Liver (tissue), 3 donors: ENCODE measurements around the gene TMEM178B.
A peak's percentile ranks its signal among the peaks of the same experiment; 100 is the strongest.

Source experiments
- CTCF ChIP-seq: fragments of 150-350 bp; IDR thresholded peaks from 2 replicates; pipeline ENCODE4 v1.5.1; 2017; ENCODE audit warnings: improper control_type of control experiment, low read depth, low read length; ENCODE audit not compliant: missing input control
- EGR1 ChIP-seq, 2 donors: IDR thresholded peaks; 2 replicates each; pipeline ENCODE4 v1.6.1; 2016 to 2018; ENCODE audit warnings: antibody characterized with exemption in 2 of 2, low read depth in 2 of 2
- FOXA2 ChIP-seq: IDR thresholded peaks from 2 replicates; pipeline ENCODE4 v1.6.1; 2016; ENCODE audit warnings: antibody characterized with exemption
- MAX ChIP-seq: IDR thresholded peaks from 2 replicates; pipeline ENCODE4 v1.6.1; 2016; ENCODE audit warnings: antibody characterized with exemption
- REST ChIP-seq: IDR thresholded peaks from 2 replicates; pipeline ENCODE4 v1.6.1; 2016; ENCODE audit warnings: antibody characterized with exemption, mild to moderate bottlenecking
- RXRA ChIP-seq, 2 donors: IDR thresholded peaks; 2 replicates each; pipeline ENCODE4 v1.6.1; 2017 to 2018; ENCODE audit warnings: antibody characterized with exemption in 2 of 2, mild to moderate bottlenecking in 1 of 2
- SP1 ChIP-seq: IDR thresholded peaks from 2 replicates; pipeline ENCODE4 v1.6.1; 2018; ENCODE audit warnings: antibody characterized with exemption, mild to moderate bottlenecking
- TAF1 ChIP-seq: conservative IDR thresholded peaks from 2 replicates; pipeline ENCODE4 v1.6.1; 2016; ENCODE audit warnings: antibody characterized with exemption, mild to moderate bottlenecking
- YY1 ChIP-seq: IDR thresholded peaks from 2 replicates; pipeline ENCODE4 v1.6.1; 2016; ENCODE audit warnings: antibody characterized with exemption, mild to moderate bottlenecking
- ZBTB33 ChIP-seq: IDR thresholded peaks from 2 replicates; pipeline ENCODE4 v1.6.1; 2016; ENCODE audit warnings: antibody characterized with exemption
- donor health status: healthy.
- donor health status: healthy.

GRCh38 chr7:141461924-141462323, 388.1 kb downstream of the TMEM178B start:
- TF ChIP-seq REST = peak; percentile 30
- no peak for TF ChIP-seq CTCF
- TF ChIP-seq YY1 = peak; percentile 42
- TF ChIP-seq TAF1 = no peak
- no peak for TF ChIP-seq SP1
- TF ChIP-seq RXRA (IDR thresholded peaks at IDR 0.05) = peak in 1 of 2 donors; percentile 68
- no peak for TF ChIP-seq EGR1 (IDR thresholded peaks at IDR 0.05; ENCODE audit: low read depth in 2 of 2)
- TF ChIP-seq MAX = peak; percentile 45
- TF ChIP-seq ZBTB33 = peak; percentile 48
- TF ChIP-seq FOXA2 = no peak
